GM12875 (cell line): ENCODE results near the gene OR51L1.
"Not testable (repeated sequence)": the region's sequence is repeated elsewhere in the genome, so short reads cannot be mapped to it uniquely, and the experiment has no call there.

Experiments
- H3K4me3 ChIP-seq: one replicate; pipeline ENCODE4 v1.5.1; 2011; ENCODE audit warnings: low read depth, low read length, control low read depth
- CTCF ChIP-seq: IDR thresholded peaks from 2 replicates; pipeline ENCODE4 v1.5.1; 2011; ENCODE audit warnings: low read depth, mild to moderate bottlenecking, control low read depth, inconsistent platforms, low read length, moderate library complexity, borderline replicate concordance; ENCODE audit not compliant: insufficient read depth

OR51L1 gene

GRCh38 chr11:4994551-4994950 lies at the start of gene OR51L1:
Gene OR51L1 (plus strand): TSS chr11:4994851. CDS start chr11:4998983, 4,132 bp downstream.
- TF ChIP-seq CTCF: no peak
- no peak within 1 kb of the TSS for H3K4me3 ChIP-seq

GRCh38 chr11:4947505-4947904 lies 47.1 kb upstream of the OR51L1 start, which contains the start of gene OR51A4:
Gene OR51A4 (minus strand): TSS chr11:4947605. CDS start chr11:4947100, 505 bp downstream.
- no peak within 1 kb of the TSS for H3K4me3 ChIP-seq
- TF ChIP-seq CTCF: no peak

GRCh38 chr11:4955613-4956012 lies 39.0 kb upstream of the OR51L1 start, which contains the start of gene OR51A2:
Gene OR51A2 (minus strand): TSS chr11:4955713. CDS start chr11:4955713, 0 bp downstream.
- H3K4me3 ChIP-seq: not testable (repeated sequence)

GRCh38 chr11:4957396-4957795 lies 37.3 kb upstream of the OR51L1 start:
- no peak for TF ChIP-seq CTCF
- H3K4me3 ChIP-seq: no peak overlapping the region

GRCh38 chr11:4960877-4961276 lies 33.8 kb upstream of the OR51L1 start:
- TF ChIP-seq CTCF: no peak
- H3K4me3 ChIP-seq: no peak overlapping the region

- TF ChIP-seq CTCF: no peak
- H3K4me3 ChIP-seq: no peak overlapping the region
Observed at GRCh38 chr11:4962816-4963215, 31.8 kb upstream of the OR51L1 start.

GRCh38 chr11:4975436-4975835 lies 19.2 kb upstream of the OR51L1 start:
- TF ChIP-seq CTCF: no peak
- H3K4me3 ChIP-seq: no peak overlapping the region

GRCh38 chr11:4979036-4979435 lies 15.6 kb upstream of the OR51L1 start:
- no peak for TF ChIP-seq CTCF

More at GRCh38 chr11:4979036-4979435, 15.6 kb upstream of the OR51L1 start:
- no peak overlapping the region for H3K4me3 ChIP-seq
